ENCODE data around the gene FAHD1. TPM values are rescaled to one million over a fixed set of nuclear protein-coding genes. Genes with fewer than 3 reads are reported as not detected.

FAHD1 gene
- total RNA-seq, 2 experiments from 2014 or later = 8.5 to 8.8 TPM

DNA sequence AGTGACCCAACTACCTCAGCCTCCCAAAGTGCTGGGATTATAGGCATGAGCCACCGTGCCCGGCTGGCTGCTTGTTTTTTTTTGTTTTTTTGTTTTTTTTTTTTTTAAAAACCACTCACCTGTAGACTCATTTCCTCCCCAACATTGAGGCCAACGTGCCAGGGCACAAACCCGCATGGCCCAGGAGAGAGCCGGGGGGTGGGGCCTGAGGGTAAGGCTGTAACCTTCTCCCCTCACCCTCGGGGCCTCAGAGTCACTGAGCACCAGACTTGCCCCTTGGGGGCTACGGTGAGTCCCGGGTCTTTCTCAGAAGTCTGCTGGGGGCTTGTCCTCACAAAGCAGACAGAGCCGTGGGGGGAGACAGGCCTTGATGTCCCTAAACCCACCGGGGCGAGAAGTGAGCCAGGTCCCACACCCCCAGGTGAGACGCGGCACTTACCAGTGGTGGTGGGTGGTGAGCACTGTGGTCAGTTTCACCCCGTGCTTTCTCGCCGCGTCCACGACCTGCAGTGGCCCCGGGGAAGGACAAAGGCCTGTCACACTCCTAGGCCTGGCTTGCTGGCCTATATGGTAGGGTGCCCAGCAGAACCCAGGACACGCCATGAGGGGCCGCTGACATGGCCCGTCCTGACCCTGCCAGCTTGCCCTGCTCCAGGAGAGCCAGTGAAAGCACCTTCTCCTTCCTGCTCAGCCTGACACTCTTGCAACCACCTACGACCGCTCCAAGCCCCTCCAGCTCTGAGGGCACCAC is 5.0 kb upstream of the FAHD1 start:
- peaks cover 19% of the 10 kb centered on the region for H3K4me1 Mint-ChIP-seq (ENCODE audit: low read depth)
- DNase-seq = no peak
- no peak overlapping the region for H3K27ac Mint-ChIP-seq
- POLR2A ChIA-PET = no interaction called here
- CTCF ChIA-PET = no interaction called here
- no peaks in the 10 kb centered on the region for H3K27me3 Mint-ChIP-seq
- H3K4me3 Mint-ChIP-seq = no peak overlapping the region
- intact Hi-C loops (cut with micrococcal nuclease) = no loop called here
- H3K9me3 Mint-ChIP-seq = no peaks in the 10 kb centered on the region
- H3K36me3 Mint-ChIP-seq = peaks cover 2% of the 10 kb centered on the region

DNA sequence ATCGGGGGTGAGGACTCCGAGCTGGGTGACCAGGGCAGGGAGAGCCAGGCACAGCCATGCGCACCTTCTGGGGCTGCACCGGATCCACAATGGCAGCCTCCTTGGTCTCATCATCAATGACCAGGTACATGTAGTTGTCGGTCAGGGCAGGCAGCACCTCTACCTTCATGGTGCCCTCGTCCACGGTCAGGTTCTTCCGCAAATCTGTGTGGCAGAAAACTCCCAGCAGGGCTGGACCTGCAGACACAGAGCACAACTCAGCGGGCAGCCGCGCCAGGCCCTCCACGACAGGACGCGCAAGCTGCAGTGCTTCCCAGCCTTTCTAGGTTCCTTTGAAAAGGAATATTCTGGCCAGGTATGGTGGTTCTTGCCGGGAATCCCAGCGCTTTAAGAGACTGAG is 4.2 kb upstream of the FAHD1 start:
- intact Hi-C loops (cut with micrococcal nuclease) = no loop called here
- Mint-ChIP-seq H3K27ac (no peak overlapping the region), H3K9me3 (no peaks in the 10 kb centered on the region), H3K36me3 (no peaks in the 10 kb centered on the region), H3K4me3 (no peak overlapping the region), H3K27me3 (no peaks in the 10 kb centered on the region), H3K4me1 (ENCODE audit: low read depth) (peaks cover 24% of the 10 kb centered on the region)
- no peak for DNase-seq
- CTCF ChIA-PET = interaction anchor here (1.0 kb wide), 1 partner anchor 40 kb away, joined by 3 read pairs; the partner anchor contains the start of genes NUBP2 and SPSB3
- POLR2A ChIA-PET = interaction anchor here (1.1 kb wide), 1 partner anchor 145 kb away, joined by 4 read pairs; the partner anchor contains the start of gene JPT2

- H3K27me3 Mint-ChIP-seq = no peaks in the 10 kb centered on the region
- H3K9me3 Mint-ChIP-seq = no peaks in the 10 kb centered on the region
- CTCF ChIA-PET = interaction anchor here (1.0 to 1.2 kb wide), 2 partner anchors 41 to 92 kb away, joined by 3 read pairs; partner anchors contain the start of genes NUBP2 and SPSB3
- no peak overlapping the region for H3K4me3 Mint-ChIP-seq
- peak overlapping the region; percentile 23 for H3K27ac Mint-ChIP-seq
- POLR2A ChIA-PET = interaction anchor here (1.1 to 1.5 kb wide), 2 partner anchors 41 to 146 kb away, joined by 4 read pairs; partner anchors contain the start of genes JPT2, NUBP2 and SPSB3
- peak; percentile 35 for DNase-seq
- H3K4me1 Mint-ChIP-seq (ENCODE audit: low read depth) = peaks cover 31% of the 10 kb centered on the region
- no peaks in the 10 kb centered on the region for H3K36me3 Mint-ChIP-seq
- intact Hi-C loops (cut with micrococcal nuclease) = no loop called here
Observed at GRCh38 chr16:1823821-1824220, 3.2 kb upstream of the FAHD1 start.

DNA sequence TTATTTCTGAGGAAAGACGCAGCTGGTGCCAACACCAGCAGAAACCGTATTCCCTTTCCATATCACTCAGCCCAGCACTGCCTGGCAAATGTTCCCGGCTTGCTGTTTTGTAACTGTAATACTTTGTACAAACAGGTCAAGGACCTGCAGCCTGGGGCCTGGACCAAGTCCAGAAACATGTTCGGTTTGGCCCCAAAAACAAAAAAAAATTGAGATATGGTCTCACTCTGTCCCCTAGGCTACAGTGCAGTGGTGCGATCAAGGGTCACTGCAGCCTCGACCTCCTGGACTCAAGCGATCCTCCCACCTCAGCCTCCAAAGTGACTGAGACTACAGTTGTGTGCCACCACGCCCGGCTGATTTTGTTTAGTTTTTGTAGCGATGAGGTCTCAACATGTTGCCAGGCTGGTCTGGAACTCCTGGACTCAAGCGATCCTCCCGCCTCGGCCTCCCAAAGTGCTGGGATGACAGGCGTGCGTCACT is 1.6 kb upstream of the FAHD1 start:
- Mint-ChIP-seq H3K27ac (peak overlapping the region; percentile 60), H3K4me3 (peak overlapping the region; percentile 80), H3K4me1 (ENCODE audit: low read depth) (peaks cover 40% of the 10 kb centered on the region), H3K27me3 (no peaks in the 10 kb centered on the region), H3K36me3 (no peaks in the 10 kb centered on the region), H3K9me3 (no peaks in the 10 kb centered on the region)
- intact Hi-C loops (cut with micrococcal nuclease) = no loop called here
- no peak for DNase-seq
- ChIA-PET POLR2A (interaction anchor here (0.7 kb wide), 1 partner anchor 54 kb away, joined by 3 read pairs; the partner anchor contains the start of gene NME3), CTCF (interaction anchor here (0.8 to 1.5 kb wide), 2 partner anchors 11 to 43 kb away, joined by 3 to 6 read pairs; partner anchors contain the start of genes NUBP2 and SPSB3)

DNA sequence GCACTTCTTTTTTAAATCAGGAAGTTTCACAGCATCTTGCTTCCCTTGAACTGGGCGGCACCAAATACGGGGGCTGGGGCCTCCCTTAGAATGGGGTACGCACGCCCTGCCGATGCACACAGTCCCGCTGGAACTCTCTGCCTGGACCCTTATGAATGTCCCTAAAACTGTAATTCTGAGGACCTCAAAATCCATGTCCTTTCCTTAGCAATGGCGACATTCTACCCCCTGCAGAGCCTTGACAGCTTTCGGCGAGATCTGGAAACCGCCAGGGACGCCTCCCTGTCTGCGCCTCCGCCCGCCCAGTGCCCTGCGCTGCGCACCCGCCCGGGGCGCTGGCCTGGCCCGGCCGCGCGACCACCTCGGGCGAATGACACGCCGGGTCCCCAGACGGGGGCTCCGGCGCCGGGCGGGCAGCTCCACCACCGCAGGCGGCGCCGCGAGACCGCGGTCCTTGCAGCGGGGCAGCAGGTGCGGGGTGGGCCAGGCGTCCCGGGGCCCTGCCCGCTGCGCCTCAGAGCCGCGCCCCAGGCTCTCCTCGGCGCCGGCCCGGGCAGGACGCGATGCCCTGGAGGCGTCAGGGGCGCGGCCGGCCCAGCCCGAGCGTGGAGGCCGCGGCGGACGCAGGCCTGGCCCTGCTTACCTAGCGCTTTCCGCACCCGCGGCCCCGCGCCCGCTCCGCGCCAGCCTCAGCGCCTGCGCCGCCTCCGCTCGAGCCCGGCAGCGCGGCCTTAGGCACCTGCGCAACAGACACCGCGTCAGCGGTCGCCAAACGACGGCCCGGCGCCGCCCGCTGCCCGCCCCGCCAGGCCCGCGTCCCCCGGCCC is 929 bp upstream of the FAHD1 start:
- peak overlapping the region; percentile 60 for H3K27ac Mint-ChIP-seq
- intact Hi-C loops (cut with micrococcal nuclease) = loop anchor here (1.0 to 2.0 kb wide), 2 partner anchors 29 to 44 kb away; partner anchors contain the start of genes NUBP2 and SPSB3
- POLR2A ChIA-PET = interaction anchor here (0.7 to 1.7 kb wide), 4 partner anchors 43 to 139 kb away, joined by 3 to 9 read pairs (median 6); partner anchors contain the start of genes MAPK8IP3, NME3, NUBP2 and RPS2
- peaks cover 40% of the 10 kb centered on the region for H3K4me1 Mint-ChIP-seq (ENCODE audit: low read depth)
- CTCF ChIA-PET = interaction anchor here (0.8 to 1.6 kb wide), 2 partner anchors 43 to 120 kb away, joined by 3 to 8 read pairs; partner anchors contain the start of genes MAPK8IP3, NUBP2 and SPSB3
- no peaks in the 10 kb centered on the region for H3K36me3 Mint-ChIP-seq
- no peaks in the 10 kb centered on the region for H3K9me3 Mint-ChIP-seq
- peak; percentile 79 for DNase-seq
- no peaks in the 10 kb centered on the region for H3K27me3 Mint-ChIP-seq
- H3K4me3 Mint-ChIP-seq = peak overlapping the region; percentile 80

- ChIA-PET POLR2A (no interaction called here), CTCF (no interaction called here)
- intact Hi-C loops (cut with micrococcal nuclease) = no loop called here
- Mint-ChIP-seq H3K36me3 (no peaks in the 10 kb centered on the region), H3K9me3 (no peaks in the 10 kb centered on the region), H3K4me3 (peak overlapping the region; percentile 59), H3K4me1 (ENCODE audit: low read depth) (peaks cover 38% of the 10 kb centered on the region), H3K27ac (no peak overlapping the region), H3K27me3 (no peaks in the 10 kb centered on the region)
- no peak for DNase-seq
Observed at GRCh38 chr16:1828645-1829410, 1.8 kb downstream of the FAHD1 start.

GRCh38 chr16:1830213-1830612 is 3.2 kb downstream of the FAHD1 start:
- Mint-ChIP-seq H3K36me3 (no peaks in the 10 kb centered on the region), H3K27ac (no peak overlapping the region), H3K27me3 (no peaks in the 10 kb centered on the region), H3K4me1 (ENCODE audit: low read depth) (peaks cover 28% of the 10 kb centered on the region), H3K4me3 (no peak overlapping the region), H3K9me3 (no peaks in the 10 kb centered on the region)
- ChIA-PET CTCF (interaction anchor here (1.6 kb wide), 1 partner anchor 192 kb away, joined by 3 read pairs; no protein-coding TSS in a partner anchor), POLR2A (no interaction called here)
- DNase-seq = no peak
- intact Hi-C loops (cut with micrococcal nuclease) = no loop called here

DNA sequence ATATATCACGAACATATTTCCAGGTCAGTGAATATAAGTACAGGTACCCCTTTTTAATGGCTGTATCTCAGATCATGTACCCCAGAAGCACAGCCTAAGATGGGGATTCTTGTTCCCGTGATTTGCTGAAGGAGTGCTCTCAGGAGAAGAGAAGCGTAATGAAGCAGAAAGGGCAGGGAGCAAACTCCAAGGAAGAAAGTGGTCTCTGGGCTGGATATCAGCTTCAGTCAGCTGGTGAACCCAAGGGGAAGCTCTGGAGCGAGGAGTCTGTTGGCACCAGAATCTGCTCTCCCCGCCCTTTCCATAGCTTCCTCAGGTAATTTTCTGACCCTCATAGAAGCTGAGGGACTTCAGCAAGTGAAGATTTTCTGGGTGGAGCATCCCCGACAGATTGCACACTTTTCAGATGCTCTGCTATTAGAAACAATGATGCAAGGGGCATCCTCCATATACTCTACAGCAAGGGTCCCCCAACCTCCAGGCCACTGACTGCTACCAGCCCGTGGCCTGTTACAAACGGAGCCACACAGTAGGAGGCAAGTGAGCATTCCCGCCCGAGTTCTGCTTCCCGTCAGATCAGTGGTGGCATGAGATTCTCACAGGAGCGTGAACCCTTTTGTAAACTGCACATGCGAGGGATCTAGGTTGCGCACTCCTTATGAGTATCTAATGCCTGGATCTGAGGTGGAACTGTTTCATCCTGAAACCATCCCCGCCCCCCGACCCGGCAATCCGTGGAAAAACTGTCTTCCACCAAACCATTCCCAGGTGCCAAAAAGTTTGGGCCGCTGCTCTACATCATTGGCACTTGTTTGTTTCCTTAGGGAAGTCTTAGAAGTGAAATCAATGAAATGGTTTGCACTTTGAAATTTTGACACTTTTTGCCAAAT is 4.4 kb downstream of the FAHD1 start:
- Mint-ChIP-seq H3K9me3 (no peaks in the 10 kb centered on the region), H3K27me3 (no peaks in the 10 kb centered on the region), H3K4me1 (ENCODE audit: low read depth) (peaks cover 22% of the 10 kb centered on the region), H3K27ac (no peak overlapping the region), H3K36me3 (no peaks in the 10 kb centered on the region), H3K4me3 (no peak overlapping the region)
- POLR2A ChIA-PET = no interaction called here
- DNase-seq = no peak
- intact Hi-C loops (cut with micrococcal nuclease) = no loop called here
- CTCF ChIA-PET = interaction anchor here (1.6 kb wide), 1 partner anchor 191 kb away, joined by 3 read pairs; no protein-coding TSS in a partner anchor

DNA sequence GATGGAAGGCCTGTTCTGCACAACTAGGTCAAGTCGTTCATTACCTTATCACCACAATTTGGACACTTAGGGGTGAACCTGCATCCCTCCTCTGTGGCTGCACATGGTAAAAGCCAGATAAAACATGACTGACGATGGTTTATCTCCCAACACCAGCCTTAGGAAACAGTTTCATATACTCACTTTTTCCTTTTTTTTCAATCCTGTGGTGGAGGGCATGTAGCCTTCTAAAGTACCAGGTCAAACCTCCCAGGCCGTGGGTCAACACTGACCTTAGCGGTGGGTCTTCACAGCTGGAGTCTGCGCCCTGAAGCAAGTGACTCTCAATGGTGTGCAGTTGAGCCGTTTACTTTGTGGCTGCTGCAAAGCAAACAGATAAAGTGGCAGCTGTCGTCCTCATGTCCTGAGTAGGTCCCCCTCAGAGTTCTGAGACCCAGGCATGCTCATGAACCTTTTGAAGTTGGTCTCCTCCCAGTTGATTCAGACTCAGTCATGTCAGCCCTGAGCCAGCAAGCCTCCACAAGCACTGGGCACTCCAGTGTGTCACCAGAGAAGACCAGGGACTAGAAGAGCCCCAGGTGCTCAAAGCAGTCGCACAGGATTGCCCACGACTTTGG is 5.9 kb downstream of the FAHD1 start:
- H3K27ac Mint-ChIP-seq = no peak overlapping the region
- H3K4me3 Mint-ChIP-seq = no peak overlapping the region
- no peaks in the 10 kb centered on the region for H3K27me3 Mint-ChIP-seq
- H3K4me1 Mint-ChIP-seq (ENCODE audit: low read depth) = peaks cover 16% of the 10 kb centered on the region
- intact Hi-C loops (cut with micrococcal nuclease) = no loop called here
- POLR2A ChIA-PET = no interaction called here
- no peaks in the 10 kb centered on the region for H3K9me3 Mint-ChIP-seq
- CTCF ChIA-PET = no interaction called here
- DNase-seq = no peak
- no peaks in the 10 kb centered on the region for H3K36me3 Mint-ChIP-seq

DNA sequence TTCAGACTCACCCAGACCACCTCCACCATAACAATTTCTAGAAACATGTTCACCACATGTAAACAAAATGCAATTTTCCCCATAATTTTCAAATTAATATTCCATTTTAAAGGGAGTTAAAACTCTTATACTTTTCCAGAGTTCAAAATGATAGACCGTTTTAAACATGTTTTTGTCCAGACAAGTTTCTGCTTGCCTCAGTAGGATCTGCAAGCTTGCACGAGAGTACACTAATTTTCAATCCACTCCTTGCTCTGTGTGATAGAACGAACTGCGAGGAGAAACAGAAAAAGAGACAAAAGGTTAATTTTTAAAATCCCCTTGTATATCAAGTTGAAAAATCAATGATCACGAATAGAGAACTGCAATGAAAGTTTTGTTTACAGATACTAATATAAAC is 7.1 kb downstream of the FAHD1 start:
- intact Hi-C loops (cut with micrococcal nuclease) = no loop called here
- POLR2A ChIA-PET = no interaction called here

More for the DNA sequence above, 7.1 kb downstream of the FAHD1 start:
- Mint-ChIP-seq H3K9me3 (no peaks in the 10 kb centered on the region), H3K4me1 (ENCODE audit: low read depth) (peaks cover 7% of the 10 kb centered on the region), H3K36me3 (no peaks in the 10 kb centered on the region), H3K4me3 (no peak overlapping the region), H3K27ac (no peak overlapping the region), H3K27me3 (no peaks in the 10 kb centered on the region)
- no peak for DNase-seq
- CTCF ChIA-PET = no interaction called here
